IMR-90 (cell line): ENCODE results near the gene CACNA1I. TPM values are rescaled to one million over a fixed set of nuclear protein-coding genes. Genes with fewer than 3 reads are reported as not detected.

Experiments used
- ATAC-seq: fragments of 200-7000 bp; cut with Tn5 transposase; 2 replicates; pipeline ENCODE4 v1.9.1; 2020; ENCODE audit warnings: low read depth, mild to moderate bottlenecking, moderate library complexity
- BruUV-seq: library from RNA; stranded (reverse); fragments of 400-500 nt; replicated peaks from 2 replicates; lab custom pipeline; 2021; lab: Mats Ljungman, UMichigan
- CTCF ChIA-PET: fragments of 300-600 bp; formaldehyde crosslinking; extraction: SDS; loops from one replicate; lab custom pipeline; 2021; ENCODE audit warnings: antibody characterized with exemption; lab: Yijun Ruan, JAX
- POLR2A ChIA-PET: fragments of 300-600 bp; sonication (Branson Sonifier 250); formaldehyde crosslinking; loops from one replicate; lab custom pipeline; 2022; ENCODE audit warnings: antibody characterized with exemption; ENCODE audit not compliant: unreplicated experiment; lab: Charles Lee
- DNase-seq: peaks from one replicate; pipeline ENCODE4 v3.0.0; 2013
- H2AFZ ChIP-seq: replicated peaks from 2 replicates; pipeline ENCODE3; 2013; ENCODE audit warnings: low read length, mild to moderate bottlenecking; ENCODE audit not compliant: poor library complexity
- H2AK5ac ChIP-seq: 2 replicates; pipeline ENCODE4 v1.6.1; 2013; ENCODE audit warnings: low read depth, low read length, inconsistent platforms
- H2AK9ac ChIP-seq: replicated peaks from 2 replicates; pipeline ENCODE3; 2013; ENCODE audit warnings: mild to moderate bottlenecking, low read depth, low read length, moderate library complexity; ENCODE audit not compliant: poor library complexity
- H2BK120ac ChIP-seq: 2 replicates; pipeline ENCODE4 v1.6.1; 2013; ENCODE audit warnings: low read depth, low read length, inconsistent platforms
- H2BK15ac ChIP-seq: 3 replicates; pipeline ENCODE4 v1.6.1; 2013; ENCODE audit warnings: low read depth, low read length, inconsistent platforms
- H2BK20ac ChIP-seq: 2 replicates; pipeline ENCODE4 v1.6.1; 2013; ENCODE audit warnings: low read depth, mild to moderate bottlenecking, inconsistent platforms, low read length, moderate library complexity
- H2BK5ac ChIP-seq: 2 replicates; pipeline ENCODE4 v1.6.1; 2013; ENCODE audit warnings: mild to moderate bottlenecking, low read depth, low read length, inconsistent platforms; ENCODE audit not compliant: poor library complexity, severe bottlenecking
- H3K14ac ChIP-seq: replicated peaks from 2 replicates; pipeline ENCODE4 v1.6.1; 2013; ENCODE audit warnings: low read depth, low read length, inconsistent platforms
- H3K18ac ChIP-seq: 2 replicates; pipeline ENCODE4 v1.6.1; 2013; ENCODE audit warnings: low read depth, low read length, control low read depth
- H3K23ac ChIP-seq: 2 replicates; pipeline ENCODE4 v1.6.1; 2013; ENCODE audit warnings: low read depth, low read length, inconsistent platforms
- H3K27ac ChIP-seq: 2 replicates; pipeline ENCODE4 v1.5.1; 2013; ENCODE audit warnings: mild to moderate bottlenecking, control low read depth, low read length; ENCODE audit not compliant: insufficient read depth
- H3K27me3 ChIP-seq: 2 replicates; pipeline ENCODE4 v1.6.1; 2013; ENCODE audit warnings: low read length; ENCODE audit not compliant: control insufficient read depth, insufficient read depth
- H3K36me3 ChIP-seq: 2 replicates; pipeline ENCODE4 v1.6.1; 2013; ENCODE audit warnings: low read length, mixed read lengths; ENCODE audit not compliant: control insufficient read depth, insufficient read depth
- H3K4ac ChIP-seq: 2 replicates; pipeline ENCODE4 v1.6.1; 2013; ENCODE audit warnings: low read depth, low read length, inconsistent platforms
- H3K4me1 ChIP-seq: 2 replicates; pipeline ENCODE4 v1.6.1; 2013; ENCODE audit warnings: low read length, mixed read lengths; ENCODE audit not compliant: control insufficient read depth, insufficient read depth
- H3K4me2 ChIP-seq: 2 replicates; pipeline ENCODE4 v1.6.1; 2013; ENCODE audit warnings: low read depth, mild to moderate bottlenecking, control low read depth, low read length, moderate library complexity
- H3K4me3 ChIP-seq: 2 replicates; pipeline ENCODE4 v1.5.1; 2013; ENCODE audit warnings: low read depth, mild to moderate bottlenecking, control low read depth, low read length, moderate library complexity; ENCODE audit not compliant: insufficient read depth
- H3K56ac ChIP-seq: 2 replicates; pipeline ENCODE4 v1.6.1; 2013; ENCODE audit warnings: low read length, inconsistent platforms; ENCODE audit not compliant: insufficient read depth; ENCODE audit errors: extremely low read depth
- H3K79me1 ChIP-seq, 2 experiments: 2 replicates each; pipeline ENCODE4 v1.6.1; 2013; ENCODE audit warnings: low read length in 2 of 2, inconsistent platforms in 1 of 2, low read depth in 1 of 2
- H3K9ac ChIP-seq: 2 replicates; pipeline ENCODE4 v1.6.1; 2013; ENCODE audit warnings: low read depth, low read length, control low read depth
- H3K9me1 ChIP-seq: 2 replicates; pipeline ENCODE4 v1.6.1; 2013; ENCODE audit warnings: low read length, inconsistent platforms; ENCODE audit not compliant: insufficient read depth
- H3K9me3 ChIP-seq: 2 replicates; pipeline ENCODE4 v1.6.1; 2013; ENCODE audit warnings: low read length; ENCODE audit not compliant: control insufficient read depth, insufficient read depth
- H4K20me1 ChIP-seq: 2 replicates; pipeline ENCODE4 v1.6.1; 2013; ENCODE audit warnings: low read length, inconsistent platforms; ENCODE audit not compliant: insufficient read depth
- H4K5ac ChIP-seq: 2 replicates; pipeline ENCODE4 v1.6.1; 2013; ENCODE audit warnings: mild to moderate bottlenecking, low read depth, low read length, control low read depth
- H4K8ac ChIP-seq, 2 experiments: 2 replicates each; pipeline ENCODE4 v1.6.1; 2013; ENCODE audit warnings: low read depth in 2 of 2, low read length in 2 of 2, control low read depth in 1 of 2, inconsistent platforms in 1 of 2
- H4K91ac ChIP-seq: 2 replicates; pipeline ENCODE4 v1.6.1; 2013; ENCODE audit warnings: low read depth, low read length, inconsistent platforms; ENCODE audit not compliant: insufficient read depth
- BHLHE40 ChIP-seq: fragments of 150-350 bp; IDR thresholded peaks from 2 replicates; pipeline ENCODE4 v1.6.1; 2016; ENCODE audit warnings: mild to moderate bottlenecking, low read depth, low read length
- CTCF ChIP-seq: conservative IDR thresholded peaks from 2 replicates; pipeline ENCODE4 v1.5.1; 2012; ENCODE audit warnings: mild to moderate bottlenecking, low read depth, low read length, improper control_type of control experiment
- ELK1 ChIP-seq: fragments of 150-350 bp; IDR thresholded peaks from 2 replicates; pipeline ENCODE4 v1.6.1; 2016; ENCODE audit warnings: low read depth, mild to moderate bottlenecking, low read length, moderate library complexity, borderline replicate concordance
- MAFK ChIP-seq: IDR thresholded peaks from 2 replicates; pipeline ENCODE4 v1.6.1; 2012; ENCODE audit warnings: low read depth, low read length, improper control_type of control experiment
- MXI1 ChIP-seq: IDR thresholded peaks from 2 replicates; pipeline ENCODE4 v1.6.1; 2012; ENCODE audit warnings: low read depth, mild to moderate bottlenecking, low read length, moderate library complexity, borderline replicate concordance
- NFE2L2 ChIP-seq: fragments of 150-350 bp; IDR thresholded peaks from 2 replicates; pipeline ENCODE4 v1.6.1; 2016; ENCODE audit warnings: low read depth, mild to moderate bottlenecking, low read length
- RAD21 ChIP-seq: IDR thresholded peaks from 2 replicates; pipeline ENCODE4 v1.6.1; 2012; ENCODE audit warnings: low read length, improper control_type of control experiment
- USF2 ChIP-seq: fragments of 150-350 bp; IDR thresholded peaks from 2 replicates; pipeline ENCODE4 v1.6.1; 2017; ENCODE audit warnings: mild to moderate bottlenecking, antibody characterized with exemption, low read length, low read depth
- WGBS, 2 experiments: methylation state at CpG; one replicate each; pipeline versions ENCODE4 v1.1.5 to v1.1.7; 2013; ENCODE audit warnings: missing lambda C conversion rate in 2 of 2; ENCODE audit not compliant: insufficient read length in 1 of 2; ENCODE audit errors: extremely low coverage in 2 of 2; 5-methylcytosine and 5-hydroxymethylcytosine counted together
- dilution Hi-C: fragments of 300-500 bp; cut with HindIII; formaldehyde crosslinking; loops from one replicate; pipeline ENCODE4 v1.14.3; 2018; ENCODE audit warnings: low sequenced_read_pairs; ENCODE audit not compliant: unreplicated experiment
- in situ Hi-C: fragments of 300-500 bp; cut with MboI; formaldehyde crosslinking; loops from 3 replicates; pipeline ENCODE4 v1.14.3; 2019; ENCODE audit warnings: low sequenced_read_pairs, inconsistent platforms, mixed read lengths
- intact Hi-C: fragments of 100-400 bp; cut with micrococcal nuclease; formaldehyde crosslinking; loops from 2 replicates; pipeline ENCODE4 v1.10.0; 2022
- polyA plus RNA-seq, 3 experiments: library from polyadenylated mRNA; depleted of rRNA; stranded (reverse); fragments of >200 nt; gene quantifications; 2 replicates each; pipeline ENCODE4 v1.2.3, GENCODE V29; 2012; ENCODE audit warnings: low replicate concordance in 1 of 3
- total RNA-seq: library from RNA; depleted of rRNA; stranded (reverse); fragments of >200 nt; gene quantifications from 2 replicates; pipeline ENCODE4 v1.2.3, GENCODE V29; 2012

The CACNA1I gene
- total and polyA plus RNA-seq, 2 of the 4 experiments (the other 2 are of a cell fraction) = under 0.01 to 0.02 TPM

- H3K4me3 ChIP-seq = no peak overlapping the region
- no peak overlapping the region for H2AFZ ChIP-seq
- H3K4ac ChIP-seq = no peak overlapping the region
- no peaks in the 10 kb centered on the region for H3K9me3 ChIP-seq
- DNase-seq (no peak), ATAC-seq (no peak)
- intact Hi-C loops (no loop called here), dilution Hi-C loops (no loop called here), in situ Hi-C loops (no loop called here)
- no peak overlapping the region for H3K18ac ChIP-seq
- no peak overlapping the region for H3K4me2 ChIP-seq
- peaks cover 10% of the 10 kb centered on the region for H3K4me1 ChIP-seq
- no peak overlapping the region for H4K5ac ChIP-seq
- no peak overlapping the region for H2BK5ac ChIP-seq
- no peak overlapping the region for H3K14ac ChIP-seq
- no peak overlapping the region for H2BK120ac ChIP-seq
- H3K56ac ChIP-seq = no peak overlapping the region
- no peak overlapping the region for H3K9ac ChIP-seq
- H3K36me3 ChIP-seq = no peaks in the 10 kb centered on the region
- no peak overlapping the region for H2BK15ac ChIP-seq
- no peak overlapping the region for H4K8ac ChIP-seq
- ChIA-PET CTCF (no interaction called here), POLR2A (no interaction called here)
- TF ChIP-seq USF2 (no peak), MXI1 (no peak), NFE2L2 (no peak), ELK1 (no peak), MAFK (no peak), BHLHE40 (no peak), RAD21 (no peak), CTCF (no peak)
- no peaks in the 10 kb centered on the region for H4K20me1 ChIP-seq
- H3K23ac ChIP-seq = no peak overlapping the region
- no peaks in the 10 kb centered on the region for H3K79me1 ChIP-seq
- peaks cover 21% of the 10 kb centered on the region for H3K27me3 ChIP-seq
- no peak overlapping the region for H2AK9ac ChIP-seq
- H3K27ac ChIP-seq = no peak overlapping the region
- BruUV-seq = no TSS peak
- H2BK20ac ChIP-seq = no peak overlapping the region
- 40% methylated on average over 1 of the region's 7 CpGs; no CpG with 5 or more reads in 1 of the 2 experiments for WGBS, 2 experiments
- no peak overlapping the region for H4K91ac ChIP-seq
- no peak overlapping the region for H2AK5ac ChIP-seq
- peaks cover 6% of the 10 kb centered on the region; the same call in 1 of the 2 replicates for H3K9me1 ChIP-seq
These were observed 23.9 kb downstream of the CACNA1I start for GRCh38 chr22:39594411-39594810.
